GM18907 (cell line): ENCODE data around the gene SARM1.

ENCODE experiments used
- ATAC-seq: cut with Tn5 transposase; IDR thresholded peaks from one replicate; pipeline ENCODE4 v1.9.1; 2021; ENCODE audit warnings: mild to moderate bottlenecking, moderate library complexity; ENCODE audit not compliant: unreplicated experiment

SARM1 gene

GRCh38 chr17:28340374-28340773 lies 31.1 kb upstream of the SARM1 start:
- ATAC-seq: no peak

- ATAC-seq: no peak
These were observed 30.0 kb upstream of the SARM1 start for GRCh38 chr17:28341516-28341915.

GRCh38 chr17:28342313-28342712 lies 29.2 kb upstream of the SARM1 start:
- no peak for ATAC-seq

- ATAC-seq: no peak
These were observed 28.0 kb upstream of the SARM1 start for GRCh38 chr17:28343491-28343932.

GRCh38 chr17:28344011-28344410 lies 27.5 kb upstream of the SARM1 start:
- ATAC-seq: no peak

- ATAC-seq: no peak
These were observed 27.0 kb upstream of the SARM1 start for GRCh38 chr17:28344435-28344901.

GRCh38 chr17:28345419-28346198 lies 25.9 kb upstream of the SARM1 start:
- no peak for ATAC-seq

- no peak for ATAC-seq
These were observed 25.3 kb upstream of the SARM1 start for GRCh38 chr17:28346199-28346580.

- no peak for ATAC-seq
These were observed 24.7 kb upstream of the SARM1 start for GRCh38 chr17:28346746-28347246.

GRCh38 chr17:28347261-28347891 lies 24.1 kb upstream of the SARM1 start:
- ATAC-seq: no peak

- no peak for ATAC-seq
These were observed 22.5 kb upstream of the SARM1 start for GRCh38 chr17:28348979-28349378.

GRCh38 chr17:28350271-28350670 lies 21.2 kb upstream of the SARM1 start:
- no peak for ATAC-seq

GRCh38 chr17:28357061-28357900 lies 14.2 kb upstream of the SARM1 start, which contains the start of gene POLDIP2:
TSS of gene POLDIP2 (minus strand) at chr17:28357527. CDS start at chr17:28357448, 79 bp downstream.
- peak; percentile 95 for ATAC-seq

GRCh38 chr17:28357901-28358197 lies 13.6 kb upstream of the SARM1 start:
- ATAC-seq: no peak

- no peak for ATAC-seq
These were observed 8.3 kb upstream of the SARM1 start for GRCh38 chr17:28363186-28363585.

GRCh38 chr17:28363776-28364650 lies 7.5 kb upstream of the SARM1 start:
- ATAC-seq: no peak

- ATAC-seq: no peak
These were observed 6.7 kb upstream of the SARM1 start, which contains the start of gene SEBOX for GRCh38 chr17:28364665-28365363. TSS of gene SEBOX (minus strand) at chr17:28365199. CDS start at chr17:28365151, 48 bp downstream.

- ATAC-seq: no peak
These were observed 6.0 kb upstream of the SARM1 start for GRCh38 chr17:28365487-28365886.

- ATAC-seq: no peak
These were observed 4.9 kb upstream of the SARM1 start for GRCh38 chr17:28366605-28367004.
